ENCODE results near the gene TBL1XR1.

Gene TBL1XR1

DNA sequence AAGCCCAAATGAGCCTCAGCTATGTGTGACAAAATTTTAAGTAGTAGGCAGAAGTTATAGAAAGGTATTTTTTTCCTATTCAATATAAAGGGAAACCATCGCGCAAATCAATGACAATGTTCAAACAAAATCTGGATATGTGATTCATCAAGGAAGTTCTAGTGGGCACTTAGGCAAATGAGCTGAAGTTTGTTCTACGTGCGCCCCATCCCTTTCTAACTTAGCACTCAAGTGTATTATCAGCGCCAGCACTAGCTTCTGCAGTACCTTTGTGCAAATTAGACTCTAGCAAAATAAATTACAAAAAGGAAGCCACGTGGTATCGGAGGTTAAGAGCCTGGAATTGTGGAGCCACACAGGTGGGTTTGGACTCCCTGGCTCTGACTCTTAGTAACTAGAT, 91.1 kb downstream of the TBL1XR1 start:
- no peak for DNase-seq

GRCh38 chr3:177105623-177106022, 91.7 kb downstream of the TBL1XR1 start:
- no peak for DNase-seq

DNA sequence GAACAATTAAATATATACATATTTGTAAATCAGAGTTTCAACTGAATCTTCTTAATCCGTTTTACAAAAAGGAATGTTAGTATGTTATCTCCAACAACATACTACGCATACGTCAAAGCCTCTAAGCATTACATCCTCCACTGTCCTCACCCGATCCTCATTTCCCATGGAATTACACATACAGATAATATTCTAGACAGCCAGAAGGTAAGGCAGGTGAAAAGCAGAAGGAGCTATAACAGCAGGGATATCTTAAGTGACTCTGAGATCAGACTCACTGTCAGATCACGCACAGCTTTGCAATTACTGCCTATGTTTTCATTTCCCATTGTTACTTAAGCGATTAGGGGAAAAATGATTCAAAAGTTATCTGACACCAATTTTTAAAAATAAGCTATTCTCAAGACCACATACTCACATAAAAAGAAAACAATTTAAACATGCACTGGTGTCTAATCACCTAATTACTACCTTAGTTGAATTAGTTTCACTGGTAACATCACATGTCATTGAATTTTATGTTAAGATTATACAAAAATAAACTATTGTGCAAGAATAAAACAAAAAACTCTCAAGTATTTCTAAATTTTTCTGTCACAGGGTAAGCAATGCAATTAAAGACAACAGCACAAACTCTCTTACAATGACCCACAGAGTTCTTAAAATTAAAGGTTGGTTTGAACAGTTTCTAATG, 92.8 kb downstream of the TBL1XR1 start:
- DNase-seq, result no peak

- DNase-seq, result no peak
Measured at GRCh38 chr3:177102553-177102952, 94.7 kb downstream of the TBL1XR1 start.

DNA sequence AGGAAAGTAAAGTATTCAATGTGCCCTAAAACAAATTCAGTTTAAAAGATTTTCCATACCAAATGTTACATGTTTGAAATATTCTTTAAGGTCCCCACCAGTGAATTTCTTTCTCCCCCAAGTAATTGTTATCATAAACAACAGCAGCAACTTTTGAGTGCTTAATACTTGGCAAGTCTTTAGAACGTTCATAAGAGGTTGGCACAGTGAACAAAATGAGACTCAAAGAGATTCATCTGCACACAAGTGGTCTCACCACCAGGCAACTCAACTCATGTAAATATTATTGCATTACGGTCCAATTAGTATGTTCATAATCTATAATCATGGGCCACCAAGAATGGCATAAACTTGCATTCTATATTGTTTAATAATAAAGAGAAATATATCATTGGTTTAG, 98.7 kb downstream of the TBL1XR1 start:
- DNase-seq, result no peak

DNA sequence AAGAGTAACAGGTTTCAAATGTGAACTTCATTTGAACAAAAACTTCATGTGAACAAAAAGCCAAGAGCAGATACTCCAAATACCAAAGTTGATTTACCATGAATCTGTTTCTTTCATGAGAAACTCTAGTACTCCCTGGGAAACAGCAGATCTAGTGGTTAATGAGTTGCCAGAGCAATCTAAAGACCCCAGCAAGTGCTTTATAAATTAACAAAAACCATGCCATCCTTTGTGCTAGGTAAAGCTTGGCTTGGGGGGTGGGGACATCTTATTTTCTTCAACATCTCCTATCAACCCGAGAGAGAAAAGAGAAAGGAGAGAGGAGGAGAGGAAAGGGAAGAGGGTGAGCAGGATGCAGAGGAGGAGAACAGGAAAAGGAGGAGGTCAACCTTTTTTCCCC, 100.7 kb downstream of the TBL1XR1 start:
- DNase-seq, result no peak

DNA sequence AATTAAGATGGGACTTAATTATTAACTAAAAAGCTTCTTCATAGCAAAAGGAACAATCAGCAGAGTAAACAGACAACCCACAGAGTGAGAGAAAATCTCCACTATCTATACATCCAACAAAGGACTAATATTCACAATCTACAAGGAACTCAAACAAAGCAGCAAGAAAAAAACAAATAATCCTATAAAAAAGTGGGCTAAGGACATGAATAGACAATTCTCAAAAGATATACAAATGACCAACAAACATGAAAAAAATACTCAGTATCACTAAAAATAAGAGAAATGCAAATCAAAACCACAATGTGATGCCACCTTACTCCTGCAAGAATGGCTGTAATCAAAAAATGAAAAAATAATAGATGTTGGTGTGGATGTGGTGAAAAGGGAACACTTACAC, 103.3 kb downstream of the TBL1XR1 start:
- DNase-seq, result no peak

DNA sequence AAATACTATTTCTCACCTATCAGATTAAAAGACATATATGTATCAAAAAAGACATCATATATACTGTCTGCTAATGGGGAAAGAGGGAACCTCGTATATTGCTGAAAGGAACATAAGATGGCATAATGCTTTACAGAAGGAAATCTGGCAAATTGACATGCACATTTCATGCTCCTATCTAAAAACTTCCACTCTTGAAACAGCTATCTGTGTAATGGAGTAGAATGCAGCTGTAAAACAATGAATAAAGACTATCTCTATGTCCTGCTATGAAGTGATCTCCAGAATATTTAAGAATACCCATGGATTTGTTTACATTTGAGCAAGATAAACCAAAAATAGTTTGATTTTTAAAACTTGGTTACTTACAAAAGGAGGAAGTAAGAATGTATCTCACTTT, 107.4 kb downstream of the TBL1XR1 start:
- DNase-seq, result no peak

GRCh38 chr3:177089110-177089509, 108.2 kb downstream of the TBL1XR1 start:
- DNase-seq, result no peak

DNA sequence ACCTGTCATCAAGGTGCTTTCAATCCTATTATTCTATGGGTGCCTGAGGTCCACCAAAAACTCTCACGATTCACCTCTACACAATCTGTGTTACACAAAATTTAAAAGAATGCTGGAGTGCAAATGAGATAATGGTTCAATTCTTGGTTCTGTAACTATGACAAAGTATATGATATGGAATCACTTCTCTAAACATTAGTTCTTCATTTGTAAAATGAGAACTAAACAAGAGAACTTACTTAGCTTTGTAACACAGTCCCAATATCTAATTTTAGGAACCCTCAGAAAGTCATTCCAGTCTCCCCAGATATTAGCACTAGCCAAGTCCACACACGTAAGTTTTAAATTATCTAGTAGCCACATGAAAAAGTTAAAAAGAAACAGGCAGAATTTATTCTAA, 111.5 kb downstream of the TBL1XR1 start:
- DNase-seq, result no peak

DNA sequence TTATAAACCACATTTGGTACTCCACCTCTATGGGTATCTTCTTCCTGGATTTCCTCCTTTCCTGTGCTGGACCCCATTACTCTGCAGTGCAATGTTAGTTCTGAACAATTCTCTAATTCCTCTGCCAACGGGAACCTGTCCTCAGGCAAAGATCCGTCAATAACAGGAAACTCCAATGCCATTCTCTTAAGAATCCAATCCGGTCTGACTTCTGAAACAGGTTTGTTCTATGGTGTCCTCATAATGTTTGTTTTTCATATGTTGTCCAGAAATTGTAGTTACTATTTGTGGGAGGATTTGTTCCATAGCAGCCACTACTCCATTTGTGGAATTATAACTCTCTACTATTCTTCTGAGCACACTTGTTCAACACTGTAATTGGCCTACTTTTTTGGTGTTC, 112.7 kb downstream of the TBL1XR1 start:
- no peak for DNase-seq

DNA sequence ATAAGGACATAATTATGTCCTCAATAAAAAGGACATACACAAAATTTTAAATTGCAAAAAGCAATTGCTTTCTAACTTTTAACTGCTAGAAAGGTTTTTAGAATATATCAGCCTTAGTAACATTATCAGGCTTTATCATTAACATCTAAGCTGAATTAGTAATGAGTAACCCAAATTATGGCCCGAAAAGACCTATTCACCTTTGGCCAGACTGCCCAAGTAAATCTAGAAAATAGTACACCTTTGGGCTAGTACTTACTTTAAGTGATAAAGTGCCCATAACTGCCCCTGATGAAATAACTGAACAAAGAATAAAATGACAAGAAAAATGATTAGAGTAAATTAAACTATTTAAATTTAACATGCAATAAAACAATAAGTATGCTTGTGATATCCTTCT, 117.2 kb downstream of the TBL1XR1 start:
- DNase-seq, result no peak

DNA sequence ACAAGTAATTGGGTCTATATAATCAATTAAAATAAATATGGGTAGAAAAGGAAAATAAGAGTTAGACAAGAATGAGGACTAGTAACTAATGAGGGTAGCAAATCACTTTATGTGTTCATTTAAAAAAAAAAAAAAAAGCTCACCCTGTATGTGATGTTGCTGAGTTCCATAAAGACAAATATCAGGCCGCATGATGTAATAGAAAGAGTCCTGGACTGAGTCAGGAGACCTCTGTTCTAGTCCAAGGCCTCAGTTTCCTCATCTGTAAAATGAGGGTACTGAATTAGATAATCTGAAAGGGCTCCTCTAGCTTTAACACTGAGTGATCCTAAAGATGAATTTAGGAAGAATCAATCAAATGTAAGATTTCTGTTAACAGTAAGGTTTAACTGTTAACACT, 117.6 kb downstream of the TBL1XR1 start:
- no peak for DNase-seq

GRCh38 chr3:177071496-177072156, 125.7 kb downstream of the TBL1XR1 start:
- no peak for DNase-seq

- DNase-seq, result no peak
Measured at GRCh38 chr3:177069514-177070329, 127.6 kb downstream of the TBL1XR1 start.

- no peak for DNase-seq
Measured at GRCh38 chr3:177068967-177069366, 128.3 kb downstream of the TBL1XR1 start.

DNA sequence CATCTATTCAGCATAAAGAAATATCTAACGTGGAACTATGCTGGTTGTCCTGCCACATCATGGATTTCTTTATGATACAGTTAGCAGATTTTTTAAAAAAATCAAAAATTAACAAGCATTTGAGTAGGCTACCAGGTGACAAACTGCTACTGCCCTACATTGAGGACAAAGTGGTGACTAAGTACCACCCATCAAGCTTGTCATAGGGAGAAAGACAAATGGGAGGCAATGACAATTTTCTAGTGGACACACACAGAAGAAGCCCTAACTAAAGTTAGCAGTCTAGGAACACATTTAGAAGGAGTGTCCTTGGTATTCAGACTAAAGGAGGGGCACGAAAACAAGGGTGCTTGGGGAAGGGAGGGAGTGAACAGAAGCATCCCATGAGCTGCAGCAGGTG, 131.2 kb downstream of the TBL1XR1 start:
- DNase-seq, result no peak

GRCh38 chr3:177065285-177066033, 131.8 kb downstream of the TBL1XR1 start:
- no peak for DNase-seq

DNA sequence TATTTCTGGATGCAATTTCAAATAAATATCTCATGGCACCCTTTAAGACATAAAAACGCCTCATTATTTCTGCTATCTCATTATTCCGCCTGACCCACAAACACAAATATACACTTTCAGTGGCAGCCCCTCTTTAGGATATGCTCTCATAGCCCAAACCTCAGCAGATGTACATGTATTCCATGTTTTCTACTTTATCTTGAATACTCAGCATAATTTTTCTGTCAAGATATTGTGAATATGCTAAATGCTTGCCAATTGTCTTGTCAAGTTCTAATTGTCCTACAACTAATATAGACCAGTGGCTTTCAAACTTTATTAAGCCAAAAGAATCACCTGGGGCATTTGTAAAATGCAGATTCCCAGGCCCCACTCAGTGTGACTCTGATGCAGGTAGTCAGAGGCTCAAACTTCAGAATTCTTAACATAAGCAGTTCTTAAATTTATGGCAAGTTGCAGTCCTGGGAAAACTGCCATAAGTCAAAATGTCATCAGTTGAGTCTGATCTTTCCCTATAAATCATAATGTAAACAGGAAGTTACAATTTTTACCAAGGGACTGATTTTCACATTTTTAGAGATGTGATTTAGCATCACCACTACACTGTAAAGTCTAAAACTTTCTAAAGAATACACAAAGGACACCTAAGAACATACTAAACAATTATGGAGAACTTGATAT, 135.1 kb downstream of the TBL1XR1 start:
- DNase-seq, result no peak

- DNase-seq, result no peak
Measured at GRCh38 chr3:177061369-177061768, 135.9 kb downstream of the TBL1XR1 start.

- no peak for DNase-seq
Measured at GRCh38 chr3:177060492-177060891, 136.8 kb downstream of the TBL1XR1 start.

GRCh38 chr3:177058648-177059047, 138.6 kb downstream of the TBL1XR1 start:
- DNase-seq, result no peak

DNA sequence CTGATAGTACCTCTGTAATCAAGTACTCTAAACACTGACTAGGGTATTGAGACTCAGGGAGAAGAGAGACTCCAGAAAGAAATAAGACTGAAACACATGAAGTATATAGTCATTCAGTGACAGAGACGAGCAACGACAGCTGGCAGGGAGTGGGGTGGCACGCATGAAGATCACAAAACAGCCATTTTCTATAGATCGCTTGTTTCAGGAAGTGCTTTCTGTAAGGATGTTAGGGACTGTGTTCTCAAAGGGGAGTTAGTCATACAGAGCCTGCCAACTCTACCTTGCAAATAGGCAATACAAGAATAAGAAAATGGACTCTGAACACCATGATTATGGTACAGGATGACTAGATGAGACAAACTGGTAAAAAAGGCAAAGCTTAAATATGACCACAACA, 139.5 kb downstream of the TBL1XR1 start:
- no peak for DNase-seq

Data from NCI-H1092 (cell line).